ENCODE data around the gene CFAP74.

- no peak for TF ChIP-seq ZNF513 (tag by site-specific recombination; IDR thresholded peaks at IDR 0.05)
- TF ChIP-seq CTCF (tag by site-specific recombination; IDR thresholded peaks at IDR 0.05), result no peak
- TF ChIP-seq ZNF10 (tag by site-specific recombination; IDR thresholded peaks at IDR 0.05), result no peak
- TF ChIP-seq ZNF24 (tag by site-specific recombination; IDR thresholded peaks at IDR 0.05), result no peak
- TF ChIP-seq ZNF184 (tag by site-specific recombination; IDR thresholded peaks at IDR 0.05), result no peak
- TF ChIP-seq REST (tag by site-specific recombination; IDR thresholded peaks at IDR 0.05), result no peak
- TF ChIP-seq KLF16 (tag by site-specific recombination; IDR thresholded peaks at IDR 0.05), result no peak
- no peak for TF ChIP-seq YY1 (tag by site-specific recombination; IDR thresholded peaks at IDR 0.05)
- no peak for TF ChIP-seq TCF7L2 (IDR thresholded peaks at IDR 0.05; ENCODE audit: borderline replicate concordance, low read depth, low read length)
- TF ChIP-seq ZNF121 (tag by site-specific recombination; IDR thresholded peaks at IDR 0.05), result no peak
- TF ChIP-seq HOXA7 (CRISPR knock-in tag; IDR thresholded peaks at IDR 0.05; ENCODE audit: borderline replicate concordance), result no peak
- no peak for TF ChIP-seq ZNF324 (tag by site-specific recombination; IDR thresholded peaks at IDR 0.05)
- no peak for TF ChIP-seq ZNF558 (tag by site-specific recombination; IDR thresholded peaks at IDR 0.05)
Observed at GRCh38 chr1:1926346-1926811, 77.2 kb downstream of the CFAP74 start.
